Adrenal gland (tissue), 5 donors: Measurements from ENCODE around the gene EID1.

Source experiments
- CTCF ChIP-seq, 6 experiments: fragments of 450-650 bp in 4 of 6; fragments of 200-600 bp in 2 of 6; sonication (generic) in 1 of 6; IDR thresholded peaks; 1 replicate in 5 of 6; 2 replicates in 1 of 6; pipeline versions ENCODE4 v1.5.1 to v1.8.0; 2016 to 2021; ENCODE audit warnings: antibody characterized with exemption in 6 of 6, mild to moderate bottlenecking in 2 of 6, moderate library complexity in 1 of 6
- POLR2A ChIP-seq, 2 donors: fragments of 450-650 bp; IDR thresholded peaks; one replicate each; pipeline ENCODE4 v1.6.1; 2017; ENCODE audit warnings: antibody characterized with exemption in 2 of 2, mild to moderate bottlenecking in 2 of 2, moderate library complexity in 1 of 2
- donor health status: DM: no; HTN: no; CAD: no.

DNA sequence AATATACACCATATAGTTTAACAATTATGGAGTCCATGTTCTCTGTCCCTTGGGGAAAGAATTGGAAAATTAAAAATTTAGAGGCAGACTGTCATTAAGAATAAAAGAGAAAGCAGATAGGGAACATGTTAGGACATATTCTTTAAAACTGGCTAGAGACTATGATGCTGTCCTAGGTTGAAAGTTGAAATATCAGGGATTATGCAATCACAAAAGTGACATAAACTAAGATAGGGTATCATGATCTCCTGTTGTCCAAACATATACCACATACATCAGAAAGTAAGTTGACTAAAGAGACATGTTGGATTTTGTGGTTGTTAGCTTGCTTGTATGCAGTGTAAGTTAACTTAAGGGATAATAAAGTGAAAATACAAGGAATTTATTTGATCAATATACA, 9.9 kb upstream of the EID1 start:
- TF ChIP-seq POLR2A (IDR thresholded peaks at IDR 0.05) (no peak), CTCF (IDR thresholded peaks at IDR 0.05) (no peak)
